ENCODE data around the gene PMEPA1.
A peak's percentile ranks its signal among the peaks of the same experiment; 100 is the strongest.

The PMEPA1 gene

GRCh38 chr20:57693002-57693582 lies 16.7 kb downstream of the PMEPA1 start:
- no peak for DNase-seq

- no peak for DNase-seq
Measured at GRCh38 chr20:57692393-57692792, 17.4 kb downstream of the PMEPA1 start.

GRCh38 chr20:57691699-57692098 lies 18.1 kb downstream of the PMEPA1 start:
- DNase-seq = no peak

- no peak for DNase-seq
Measured at GRCh38 chr20:57690525-57690924, 19.3 kb downstream of the PMEPA1 start.

GRCh38 chr20:57689745-57690481 lies 19.9 kb downstream of the PMEPA1 start:
- no peak for DNase-seq

- no peak for DNase-seq
Measured at GRCh38 chr20:57688864-57689263, 21.0 kb downstream of the PMEPA1 start.

- DNase-seq = no peak
Measured at GRCh38 chr20:57688295-57688694, 21.5 kb downstream of the PMEPA1 start.

- no peak for DNase-seq
Measured at GRCh38 chr20:57686931-57687652, 22.7 kb downstream of the PMEPA1 start.

GRCh38 chr20:57685146-57685758 lies 24.6 kb downstream of the PMEPA1 start:
- no peak for DNase-seq

- no peak for DNase-seq
Measured at GRCh38 chr20:57684808-57685140, 25.0 kb downstream of the PMEPA1 start.

GRCh38 chr20:57683881-57684807 lies 25.7 kb downstream of the PMEPA1 start:
- DNase-seq = no peak

GRCh38 chr20:57683287-57683686 lies 26.5 kb downstream of the PMEPA1 start:
- no peak for DNase-seq

GRCh38 chr20:57682184-57683101 lies 27.4 kb downstream of the PMEPA1 start:
- peak; percentile 62 for DNase-seq

- DNase-seq = no peak
Measured at GRCh38 chr20:57680934-57681914, 28.6 kb downstream of the PMEPA1 start.

GRCh38 chr20:57680131-57680716 lies 29.6 kb downstream of the PMEPA1 start:
- no peak for DNase-seq

- no peak for DNase-seq
Measured at GRCh38 chr20:57679113-57679512, 30.7 kb downstream of the PMEPA1 start.

- no peak for DNase-seq
Measured at GRCh38 chr20:57678340-57678739, 31.5 kb downstream of the PMEPA1 start.

- no peak for DNase-seq
Measured at GRCh38 chr20:57677584-57677982, 32.2 kb downstream of the PMEPA1 start.

All from right forelimb (tissue), 1 donor.